HG02678 (cell line): ENCODE measurements around the gene CYSRT1.
"Not testable (repeated sequence)": the region's sequence is repeated elsewhere in the genome, so short reads cannot be mapped to it uniquely, and the experiment has no call there.

ENCODE experiments used
- ATAC-seq: cut with Tn5 transposase; IDR thresholded peaks from one replicate; pipeline ENCODE4 v1.9.1; 2021; ENCODE audit warnings: mild to moderate bottlenecking, moderate library complexity; ENCODE audit not compliant: unreplicated experiment

The CYSRT1 gene

DNA sequence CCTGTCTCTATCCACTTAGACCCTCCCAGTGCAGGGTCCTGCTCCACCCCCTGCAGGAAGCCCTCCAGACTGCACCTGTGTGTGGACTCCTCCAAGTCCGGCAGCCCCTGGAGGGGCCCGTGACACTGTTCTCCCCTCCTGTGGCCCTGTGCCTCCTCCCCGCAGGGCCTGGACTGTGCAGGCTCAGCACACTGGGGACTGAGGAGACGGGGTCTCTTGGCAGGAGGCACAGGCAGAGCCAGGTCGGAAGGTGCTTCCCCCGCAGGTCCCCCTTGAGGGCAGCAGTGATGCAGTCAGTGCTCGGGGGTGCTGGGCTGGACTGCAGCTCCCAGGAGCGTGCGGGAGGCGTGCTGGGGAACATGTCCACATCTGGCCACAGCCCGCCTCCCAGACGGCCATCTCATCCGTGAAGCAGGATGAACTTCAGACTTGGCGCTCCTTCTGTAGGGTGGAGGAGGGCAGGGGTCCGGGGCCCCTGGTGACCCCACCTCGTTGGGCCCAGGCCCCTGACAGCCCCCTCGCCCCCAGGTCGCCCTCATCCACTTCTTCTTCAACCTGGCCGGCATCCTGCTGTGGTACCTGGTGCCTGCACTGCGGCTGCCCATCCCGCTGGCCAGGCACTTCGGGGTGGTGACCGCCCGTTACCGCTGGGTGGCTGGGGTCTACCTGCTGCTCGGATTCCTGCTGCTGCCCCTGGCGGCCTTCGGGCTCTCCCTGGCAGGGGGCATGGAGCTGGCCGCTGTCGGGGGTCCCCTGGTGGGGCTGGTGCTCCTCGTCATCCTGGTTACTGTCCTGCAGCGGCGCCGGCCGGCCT is 10.7 kb downstream of the CYSRT1 start:
- ATAC-seq = no peak

DNA sequence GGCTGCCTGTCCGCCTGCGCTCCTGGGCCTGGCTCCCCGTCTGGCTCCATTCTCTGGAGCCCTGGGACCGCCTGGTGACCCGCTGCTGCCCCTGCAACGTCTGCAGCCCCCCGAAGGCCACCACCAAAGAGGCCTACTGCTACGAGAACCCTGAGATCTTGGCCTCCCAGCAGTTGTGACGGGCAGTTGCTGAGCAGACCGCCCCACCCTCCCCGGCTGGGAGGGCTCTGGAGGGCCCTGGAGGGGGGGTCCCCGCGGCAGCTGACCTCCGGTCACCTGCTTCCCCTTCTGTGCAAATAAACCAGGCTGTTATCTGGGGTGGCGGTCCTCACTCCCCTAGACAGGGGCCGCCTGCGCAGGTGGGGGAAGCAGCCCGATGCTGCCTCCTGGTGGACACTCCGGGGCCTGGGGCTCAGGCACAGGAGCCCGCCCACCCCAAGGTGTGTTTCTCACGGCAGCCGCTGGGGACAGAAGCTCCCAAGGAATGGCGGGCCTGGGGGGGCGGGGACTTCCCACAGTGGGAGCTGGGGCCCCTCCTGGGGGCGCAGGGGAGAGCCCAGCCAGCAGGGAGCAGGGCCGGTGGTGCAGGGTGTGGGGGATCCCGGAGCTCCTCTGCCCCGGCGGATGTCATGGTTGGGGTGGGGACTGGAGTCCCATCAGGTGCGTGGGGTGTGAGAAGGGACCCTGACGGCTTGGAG is 11.4 kb downstream of the CYSRT1 start:
- ATAC-seq = no peak

DNA sequence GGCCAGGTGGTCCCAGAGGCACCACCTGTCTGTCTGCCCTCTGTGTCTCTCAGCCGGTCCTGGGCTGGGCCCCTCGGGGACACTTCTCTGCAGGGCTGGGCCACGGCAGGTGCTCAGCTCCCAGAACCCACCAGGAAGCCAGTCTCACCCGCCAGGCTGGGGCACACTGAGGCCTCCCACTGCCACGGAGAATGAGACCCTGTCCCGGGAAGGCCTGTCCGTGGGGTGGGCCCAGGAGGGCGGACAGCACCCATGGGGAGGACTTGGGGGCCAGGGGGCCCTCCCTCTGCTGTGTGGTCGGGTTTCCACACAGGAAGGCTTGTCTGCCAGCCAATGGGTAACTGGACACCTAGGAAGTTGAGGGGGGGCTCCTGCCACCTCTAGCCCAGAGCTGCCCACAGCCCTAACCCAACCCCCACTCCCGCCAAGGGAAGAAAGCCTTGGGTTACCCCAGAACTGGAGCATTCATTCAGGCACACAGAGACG is 12.0 kb downstream of the CYSRT1 start:
- no peak for ATAC-seq

DNA sequence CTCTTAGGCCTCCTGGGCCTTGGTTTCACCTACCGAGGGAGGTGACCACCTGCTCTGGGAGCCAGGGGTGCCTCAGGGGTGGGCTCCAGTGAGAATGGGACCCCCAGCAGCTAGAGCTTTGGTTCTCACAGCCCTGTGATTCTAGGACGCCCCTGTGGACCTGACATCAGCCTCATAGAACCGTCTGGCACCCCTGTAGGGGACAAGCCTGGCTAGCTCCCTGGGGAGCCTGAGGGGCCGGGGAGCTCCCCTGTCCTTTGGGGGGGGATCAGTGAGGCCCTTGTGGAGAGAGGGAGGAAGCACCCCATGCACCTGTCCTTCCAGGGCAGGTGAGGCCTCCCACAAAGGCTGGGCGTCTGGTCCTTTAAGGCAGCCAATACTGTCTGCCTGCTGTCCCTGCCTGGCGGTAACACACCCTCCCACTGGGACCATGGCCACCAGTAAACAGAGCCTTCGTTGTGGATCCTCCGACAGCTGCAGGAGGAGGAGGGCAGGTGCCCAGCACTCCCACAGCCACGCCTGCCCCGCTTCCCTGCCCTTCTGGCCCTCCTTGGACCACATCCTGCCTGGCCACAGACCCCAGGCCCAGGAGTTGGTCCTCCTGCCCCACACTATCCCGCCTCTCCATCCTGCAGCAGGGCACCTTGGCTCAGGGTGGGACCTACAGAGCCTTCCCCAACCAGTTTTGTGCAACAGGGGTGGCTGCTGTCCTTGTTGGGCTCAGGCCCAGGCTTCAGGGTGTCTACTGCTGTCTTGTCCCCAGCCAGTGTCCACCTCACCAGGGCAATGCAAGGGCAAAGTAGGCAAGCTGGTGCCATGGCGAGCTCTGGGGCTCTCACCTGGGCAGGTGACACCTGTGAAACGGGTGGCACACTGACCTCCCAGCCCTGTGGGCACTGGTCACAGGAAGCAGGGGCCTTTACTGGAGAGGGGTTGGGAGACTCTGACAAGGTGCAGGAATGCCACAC is 13.1 kb downstream of the CYSRT1 start:
- no peak for ATAC-seq

DNA sequence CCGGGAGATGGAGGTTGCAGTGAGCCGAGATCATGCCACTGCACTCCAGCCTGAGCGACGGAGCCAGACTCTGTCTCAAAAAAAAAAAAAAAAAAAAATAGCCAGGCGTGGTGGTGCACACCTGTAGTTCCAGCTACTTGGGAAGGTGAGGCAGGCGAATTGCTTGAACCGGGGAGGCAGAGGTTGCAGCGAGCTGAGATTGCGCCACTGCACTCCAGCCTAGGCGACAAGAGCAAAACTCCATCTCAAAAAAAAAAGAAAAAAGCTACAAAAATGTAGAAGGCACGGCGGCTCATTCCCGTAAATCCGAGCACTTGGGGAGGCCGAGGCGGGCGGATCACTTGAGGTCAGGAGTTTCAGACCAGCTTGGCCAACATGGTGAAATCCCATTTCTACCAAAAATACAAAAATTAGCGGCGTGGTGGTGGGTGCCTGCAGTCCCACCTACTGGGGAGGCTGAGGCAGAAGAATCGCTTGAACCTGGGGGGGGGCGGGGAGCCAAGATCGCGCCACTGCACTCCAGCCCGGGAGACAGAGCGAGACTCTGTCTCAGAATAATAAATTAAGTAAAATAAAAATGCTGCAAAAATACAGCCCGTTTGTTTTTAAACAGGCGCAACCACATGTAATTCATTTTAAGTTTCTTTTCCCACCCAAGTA is 14.7 kb downstream of the CYSRT1 start:
- ATAC-seq = not testable (repeated sequence)

DNA sequence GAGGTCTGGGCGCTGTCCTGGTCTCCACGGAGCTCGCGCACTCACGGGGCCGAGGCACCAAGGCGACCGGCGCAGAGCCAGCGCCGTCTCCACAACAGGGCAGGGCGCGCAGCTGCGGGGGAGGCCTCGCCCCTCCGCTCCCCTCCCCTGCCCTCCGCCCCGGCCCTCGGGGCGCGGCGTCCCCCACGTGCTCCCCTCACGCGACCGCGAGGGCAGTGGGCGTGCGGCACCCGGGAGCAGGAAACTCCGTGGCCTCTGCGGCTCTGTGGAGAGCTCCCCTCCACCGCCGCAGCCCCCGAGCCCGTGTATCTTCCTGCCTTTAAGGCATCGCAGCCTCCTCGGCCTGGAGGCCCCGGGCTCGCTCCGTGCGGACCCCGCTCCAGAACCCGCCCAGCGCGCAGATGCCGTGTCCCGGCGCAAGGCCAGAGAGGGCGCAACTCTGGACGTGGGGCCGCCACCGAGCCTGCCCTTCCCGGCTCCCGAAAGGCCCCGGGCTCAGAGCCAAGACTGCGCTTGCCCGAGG is 15.4 kb downstream of the CYSRT1 start:
- peak; percentile 22 for ATAC-seq

DNA sequence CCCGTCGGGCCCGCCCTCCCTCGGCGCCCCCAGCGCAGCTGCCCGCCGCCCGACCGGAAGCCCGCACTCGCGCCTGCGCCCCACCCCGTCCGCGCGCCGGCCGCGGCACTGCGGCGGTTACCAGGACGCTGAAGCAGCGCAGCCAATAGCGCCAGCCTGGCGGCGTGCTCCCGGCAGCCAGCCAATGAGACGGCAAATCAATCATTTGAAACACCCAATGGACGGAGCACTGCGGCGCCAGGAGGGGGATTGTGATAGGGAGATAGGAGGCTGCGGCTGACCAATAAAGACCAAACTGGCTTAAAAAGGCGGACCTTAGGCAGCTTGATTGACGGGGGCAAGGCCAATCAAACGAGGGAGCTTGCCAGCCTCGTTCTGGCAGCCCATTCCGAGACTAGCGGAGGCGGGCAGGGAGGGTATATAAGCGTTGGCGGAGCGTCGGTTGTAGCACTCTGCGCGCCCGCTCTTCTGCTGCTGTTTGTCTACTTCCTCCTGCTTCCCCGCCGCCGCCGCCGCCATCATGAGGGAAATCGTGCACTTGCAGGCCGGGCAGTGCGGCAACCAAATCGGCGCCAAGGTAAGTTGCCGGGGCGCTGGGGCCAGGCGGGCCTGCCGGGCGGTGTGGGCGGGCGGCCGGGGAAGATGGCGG is 16.0 kb downstream of the CYSRT1 start, which contains the start of gene TUBB4B:
Gene TUBB4B (plus strand): TSS at position 447 of the 649 bp plus-strand sequence. CDS start 74 bp downstream, at position 521.
- peak; percentile 79 for ATAC-seq

DNA sequence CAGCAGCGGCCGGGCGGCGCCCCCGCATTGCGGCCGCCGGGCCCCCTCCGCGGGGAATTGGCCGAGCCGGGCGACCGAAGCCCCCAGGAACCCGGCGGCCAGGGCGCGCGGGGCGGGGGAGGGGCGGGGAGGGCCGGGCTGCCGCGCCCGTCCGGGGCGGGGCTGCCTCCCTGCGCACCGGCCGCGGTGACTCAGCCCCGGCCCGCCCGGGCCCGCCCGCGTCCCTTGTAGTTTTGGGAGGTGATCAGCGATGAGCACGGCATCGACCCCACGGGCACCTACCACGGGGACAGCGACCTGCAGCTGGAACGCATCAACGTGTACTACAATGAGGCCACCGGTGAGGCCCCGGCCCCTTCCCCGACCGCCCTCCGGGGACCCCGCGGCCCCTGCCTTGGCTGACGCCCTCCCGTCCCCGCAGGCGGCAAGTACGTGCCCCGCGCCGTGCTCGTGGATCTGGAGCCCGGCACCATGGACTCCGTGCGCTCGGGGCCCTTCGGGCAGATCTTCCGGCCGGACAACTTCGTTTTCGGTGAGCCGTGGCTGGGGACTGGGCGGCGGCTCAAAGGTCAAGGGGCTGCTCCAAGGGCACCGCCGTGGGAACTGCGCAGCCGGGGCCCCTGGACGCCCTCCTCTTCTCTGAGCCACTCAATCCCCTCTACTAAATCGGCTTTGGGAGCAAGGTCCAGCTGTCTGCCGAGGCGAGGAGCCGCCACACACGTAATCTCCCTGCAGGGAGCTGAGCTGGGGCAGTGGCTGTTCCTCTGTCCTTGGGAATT is 16.7 kb downstream of the CYSRT1 start:
- ATAC-seq = peak; percentile 0

DNA sequence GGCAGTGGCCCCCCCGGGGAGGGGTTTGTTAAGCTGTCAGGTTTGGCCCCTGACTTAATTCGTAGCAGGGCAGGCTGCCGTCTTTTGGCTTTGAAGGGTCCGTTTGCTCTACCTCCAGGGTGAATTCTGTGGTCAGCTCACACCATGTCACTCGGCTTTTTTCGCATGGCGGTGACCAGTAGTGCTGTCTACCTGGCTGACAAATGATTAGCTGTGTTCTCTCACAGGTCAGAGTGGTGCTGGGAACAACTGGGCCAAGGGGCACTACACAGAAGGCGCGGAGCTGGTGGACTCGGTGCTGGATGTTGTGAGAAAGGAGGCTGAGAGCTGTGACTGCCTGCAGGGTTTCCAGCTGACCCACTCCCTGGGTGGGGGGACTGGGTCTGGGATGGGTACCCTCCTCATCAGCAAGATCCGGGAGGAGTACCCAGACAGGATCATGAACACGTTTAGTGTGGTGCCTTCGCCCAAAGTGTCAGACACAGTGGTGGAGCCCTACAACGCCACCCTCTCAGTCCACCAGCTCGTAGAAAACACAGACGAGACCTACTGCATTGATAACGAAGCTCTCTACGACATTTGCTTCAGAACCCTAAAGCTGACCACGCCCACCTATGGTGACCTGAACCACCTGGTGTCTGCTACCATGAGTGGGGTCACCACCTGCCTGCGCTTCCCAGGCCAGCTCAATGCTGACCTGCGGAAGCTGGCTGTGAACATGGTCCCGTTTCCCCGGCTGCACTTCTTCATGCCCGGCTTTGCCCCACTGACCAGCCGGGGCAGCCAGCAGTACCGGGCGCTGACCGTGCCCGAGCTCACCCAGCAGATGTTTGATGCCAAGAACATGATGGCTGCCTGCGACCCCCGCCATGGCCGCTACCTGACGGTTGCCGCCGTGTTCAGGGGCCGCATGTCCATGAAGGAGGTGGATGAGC is 17.6 kb downstream of the CYSRT1 start:
- no peak for ATAC-seq

DNA sequence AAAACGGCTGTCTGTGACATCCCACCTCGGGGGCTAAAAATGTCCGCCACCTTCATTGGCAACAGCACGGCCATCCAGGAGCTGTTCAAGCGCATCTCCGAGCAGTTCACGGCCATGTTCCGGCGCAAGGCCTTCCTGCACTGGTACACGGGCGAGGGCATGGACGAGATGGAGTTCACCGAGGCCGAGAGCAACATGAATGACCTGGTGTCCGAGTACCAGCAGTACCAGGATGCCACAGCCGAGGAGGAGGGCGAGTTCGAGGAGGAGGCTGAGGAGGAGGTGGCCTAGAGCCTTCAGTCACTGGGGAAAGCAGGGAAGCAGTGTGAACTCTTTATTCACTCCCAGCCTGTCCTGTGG is 18.3 kb downstream of the CYSRT1 start:
- not testable (repeated sequence) for ATAC-seq

DNA sequence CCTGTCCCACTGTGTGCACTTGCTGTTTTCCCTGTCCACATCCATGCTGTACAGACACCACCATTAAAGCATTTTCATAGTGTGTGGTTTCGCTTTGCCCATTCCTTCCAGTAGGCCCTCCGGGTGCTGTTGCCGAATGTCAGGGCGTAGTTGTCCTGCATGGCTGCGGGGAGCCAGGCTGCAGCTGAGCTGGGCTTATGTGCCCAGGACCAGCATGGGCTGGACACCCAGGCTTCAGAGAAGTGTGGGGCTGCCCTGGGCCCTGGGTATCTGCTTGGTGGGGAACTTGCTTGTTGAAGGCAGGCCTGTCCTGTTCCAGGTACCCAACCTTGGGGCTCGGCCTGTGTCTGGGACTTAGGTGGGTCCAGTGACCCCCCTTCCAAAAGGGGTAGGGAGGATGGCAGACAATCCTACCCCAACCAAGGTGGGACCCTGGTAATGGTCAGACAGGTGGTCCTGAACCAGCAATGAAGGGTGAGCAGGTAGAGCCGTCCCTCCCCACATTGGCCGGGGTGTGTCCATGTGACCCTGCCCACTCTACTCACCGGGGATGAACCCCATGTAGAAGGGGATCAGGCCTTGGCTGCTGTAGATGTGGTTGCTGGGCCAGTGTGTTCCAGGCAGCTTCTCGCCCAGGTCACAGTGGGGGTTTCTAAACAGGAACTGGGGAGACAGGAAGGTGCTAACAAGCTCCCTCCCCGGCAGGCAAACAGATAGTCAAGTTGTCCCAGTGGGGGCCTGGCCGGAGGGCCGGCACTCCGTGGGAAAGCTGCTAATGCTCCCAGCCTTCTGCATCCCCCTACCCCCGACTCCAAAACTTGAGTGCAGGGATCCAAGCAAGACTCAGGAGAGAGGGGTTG is 18.9 kb downstream of the CYSRT1 start:
- no peak for ATAC-seq

DNA sequence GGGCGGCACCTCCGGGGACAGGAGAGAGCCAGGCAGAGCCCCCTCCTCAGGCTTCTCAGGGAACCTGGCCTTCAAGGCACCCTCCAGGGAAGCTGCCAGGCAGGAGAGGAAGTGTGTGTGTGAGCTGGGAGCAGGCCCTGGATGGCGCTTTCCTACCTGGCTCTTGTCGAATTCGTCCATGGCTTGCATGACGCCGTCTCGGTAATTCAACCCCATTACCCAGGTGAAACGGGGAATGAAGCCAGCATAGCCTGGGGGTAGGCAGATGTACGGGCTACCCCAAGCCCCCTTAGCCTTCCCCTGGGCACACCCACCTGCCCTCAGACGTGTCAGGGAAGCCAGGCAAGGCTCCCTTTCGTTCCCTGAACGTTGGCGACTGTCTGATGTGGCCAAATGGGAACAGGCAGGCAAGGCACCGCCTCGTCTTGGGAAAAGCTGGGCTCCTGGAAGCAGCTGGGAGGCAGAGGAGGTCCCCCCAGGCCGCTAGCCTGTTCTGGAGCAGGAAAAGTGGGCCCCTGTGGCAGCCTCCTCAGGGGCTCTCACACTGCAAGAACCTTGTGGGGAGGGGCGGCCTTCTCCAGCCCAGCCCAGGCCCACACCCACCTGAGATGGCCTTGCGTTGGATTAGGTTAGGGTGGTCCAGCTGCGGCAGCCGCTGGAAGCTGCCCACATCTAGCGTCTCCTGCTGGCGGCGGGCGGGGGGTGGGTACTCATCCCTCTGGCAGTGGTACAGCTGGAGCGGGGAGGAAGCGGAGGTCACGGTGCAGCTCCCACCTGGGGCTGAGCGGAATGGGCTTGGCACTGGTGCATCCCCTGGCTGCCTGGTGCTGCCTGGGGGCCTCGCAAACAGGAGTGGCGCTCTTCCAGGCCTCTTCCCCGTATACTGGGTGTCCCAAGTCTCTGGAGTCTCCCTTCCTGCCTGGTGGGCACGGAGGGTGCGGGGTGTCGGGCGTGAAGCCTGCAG is 19.8 kb downstream of the CYSRT1 start:
- ATAC-seq = no peak

DNA sequence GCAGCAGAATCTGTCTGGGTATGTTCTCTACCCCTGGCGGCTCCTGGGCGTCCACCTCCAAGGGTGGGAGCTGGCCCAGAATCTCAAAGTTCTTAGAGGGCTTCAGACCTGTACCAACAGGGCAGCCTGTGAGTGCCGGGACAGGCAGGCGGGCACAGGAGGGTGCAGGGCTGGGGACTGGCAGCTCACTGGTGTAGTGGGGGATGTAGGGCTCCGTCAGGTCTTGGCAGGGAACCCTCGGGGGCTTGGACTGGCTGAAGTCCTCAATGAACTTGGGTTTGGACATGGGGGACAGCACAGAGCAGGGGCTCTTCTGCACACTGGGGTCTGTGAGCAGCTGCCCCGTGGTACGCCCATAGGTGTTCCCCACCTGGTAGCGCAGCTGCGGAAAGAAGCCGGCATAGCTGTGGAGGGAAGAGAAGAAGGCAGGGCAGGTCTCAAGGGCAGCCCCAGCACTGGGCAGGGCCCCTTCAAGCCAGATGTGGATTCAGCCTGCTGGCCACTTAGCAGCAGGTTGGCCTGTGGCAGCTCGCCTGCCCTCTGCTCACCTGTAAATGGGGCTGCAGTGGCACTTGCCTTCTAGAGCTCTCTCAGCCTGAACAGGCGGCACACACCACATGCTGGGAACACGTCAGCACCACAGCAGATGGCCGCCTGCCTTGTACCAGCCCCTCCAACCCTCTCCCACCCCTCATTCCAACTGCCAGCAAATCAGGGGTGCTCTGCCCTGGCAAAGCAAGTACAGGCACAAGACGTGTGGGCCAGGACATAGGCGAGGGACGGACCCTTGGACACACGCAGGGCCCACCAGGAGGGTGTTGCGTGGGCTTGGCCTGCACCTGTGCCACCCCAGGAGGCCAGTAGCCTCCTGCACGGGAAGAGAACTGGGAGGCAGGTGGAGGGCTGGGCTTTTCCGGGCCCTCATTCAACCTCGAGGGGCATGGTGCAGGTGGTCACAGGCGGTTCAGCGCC is 20.8 kb downstream of the CYSRT1 start:
- ATAC-seq = no peak

DNA sequence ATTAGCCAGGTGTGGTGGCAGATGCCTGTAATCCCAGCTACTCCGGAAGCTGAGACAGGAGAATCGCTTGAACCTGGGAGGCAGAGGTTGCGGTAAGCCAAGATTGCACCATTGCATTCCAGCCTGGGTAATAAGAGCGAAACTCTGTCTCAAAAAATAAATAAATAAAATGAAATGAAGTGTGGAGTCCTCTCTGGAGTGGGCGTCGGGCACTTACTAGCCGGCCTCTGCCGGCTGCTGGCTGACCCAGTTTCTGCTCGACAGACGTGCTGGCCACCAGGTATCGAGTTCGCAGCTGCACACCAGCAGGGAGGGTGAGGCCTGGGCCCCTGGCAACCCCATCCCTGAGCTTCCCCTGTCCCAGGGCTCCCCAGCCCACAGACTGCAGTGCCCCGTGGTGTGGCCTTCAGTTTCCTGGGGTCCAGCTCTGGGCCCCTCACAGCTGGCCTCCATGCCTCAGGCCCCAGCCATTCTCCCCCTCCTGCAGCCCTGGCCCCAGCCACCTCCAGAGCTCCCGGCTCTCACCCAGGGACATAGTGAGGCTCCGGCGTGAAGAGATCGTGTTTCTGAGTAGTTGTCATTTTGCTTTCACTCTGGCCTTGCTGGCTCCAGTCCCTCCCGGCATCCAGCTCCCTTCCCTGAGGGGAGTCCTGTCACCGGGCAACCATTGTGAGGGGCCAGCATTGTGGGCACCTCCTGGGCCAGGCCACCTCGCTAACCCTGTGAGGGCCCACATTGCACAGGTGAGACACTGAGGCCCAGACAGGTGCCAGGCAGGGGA is 22.4 kb downstream of the CYSRT1 start:
- no peak for ATAC-seq
